K562 (cell line): ENCODE data around the gene AMBRA1. TPM values are rescaled to one million over a fixed set of nuclear protein-coding genes. Genes with fewer than 3 reads are reported as not detected.

Experiments
- ATAC-seq: fragments of 200-7000 bp; cut with Tn5 transposase; 3 replicates; pipeline ENCODE4 v1.9.1; 2020; ENCODE audit warnings: moderate library complexity
- BruUV-seq: library from RNA; stranded (reverse); fragments of 400-500 nt; replicated peaks from 2 replicates; lab custom pipeline; 2021; lab: Mats Ljungman, UMichigan
- CTCF ChIA-PET: fragments of 300-600 bp; formaldehyde crosslinking; extraction: SDS; loops from one replicate; lab custom pipeline; 2021; ENCODE audit warnings: low intra/inter-chr PET ratio; lab: Yijun Ruan, JAX
- POLR2A ChIA-PET: fragments of 300-600, 350-650 bp; sonication (Branson Sonifier 250); formaldehyde crosslinking; extraction: SDS; loops from one replicate; lab custom pipeline; 2021; ENCODE audit warnings: antibody characterized with exemption, inconsistent platforms; lab: Yijun Ruan, JAX
- DNase-seq, 4 experiments: peaks; one replicate each; pipeline versions ENCODE4 v3.0.0 to v3.0.0-alpha.2; 2011 to 2018; ENCODE audit warnings: low spot score in 3 of 4, mixed read lengths in 3 of 4; ENCODE audit errors: extremely low read depth in 1 of 4
- FAIRE-seq: peaks from 2 replicates; lab custom pipeline; 2011; peaks lifted over from hg19 to GRCh38; lab: Jason Lieb, UNC
- H2AFZ ChIP-seq: 2 replicates; pipeline ENCODE4 v1.6.0; 2011; ENCODE audit warnings: low read depth, low read length, control low read depth, inconsistent platforms
- H3K27ac ChIP-seq: fragments of 200-600 bp; 3 replicates; pipeline ENCODE4 v1.8.0; 2011; ENCODE audit warnings: low read depth, mild to moderate bottlenecking, control low read depth, inconsistent platforms, low read length, moderate library complexity, mixed read lengths; ENCODE audit errors: extremely low read depth
- H3K27me3 ChIP-seq, 2 experiments: fragments of 300-600 bp in 1 of 2; 2 replicates in 1 of 2; 3 replicates in 1 of 2; pipeline versions ENCODE4 v1.6.0 to v1.8.0; 2011; ENCODE audit warnings: inconsistent platforms in 2 of 2, low read length in 2 of 2, mild to moderate bottlenecking in 1 of 2, mixed read lengths in 1 of 2, moderate library complexity in 1 of 2; ENCODE audit not compliant: control insufficient read depth in 2 of 2, insufficient read depth in 2 of 2
- H3K36me3 ChIP-seq: fragments of 300-600 bp; 3 replicates; pipeline ENCODE4 v1.8.0; 2011; ENCODE audit warnings: mild to moderate bottlenecking, low read length, inconsistent platforms; ENCODE audit not compliant: control insufficient read depth, insufficient read depth
- H3K4me1 ChIP-seq, 2 experiments: fragments of 200-600 bp in 1 of 2; replicated peaks in 1 of 2; 2 replicates in 1 of 2; 3 replicates in 1 of 2; pipeline versions ENCODE4 v1.5.1 to v1.8.0; 2011; ENCODE audit warnings: inconsistent platforms in 2 of 2, low read length in 2 of 2, mild to moderate bottlenecking in 1 of 2, mixed read lengths in 1 of 2, moderate library complexity in 1 of 2; ENCODE audit not compliant: control insufficient read depth in 2 of 2, insufficient read depth in 2 of 2
- H3K4me2 ChIP-seq: 2 replicates; pipeline ENCODE4 v1.6.1; 2011; ENCODE audit warnings: low read length, control low read depth, inconsistent platforms, mixed read lengths; ENCODE audit not compliant: insufficient read depth
- H3K4me3 ChIP-seq: fragments of 200-600 bp; sonication (generic), shearing (Covaris generic); 2 replicates; pipeline ENCODE4 v1.5.1; 2016; ENCODE audit warnings: control low read depth, inconsistent platforms
- H3K79me2 ChIP-seq: fragments of 200-600 bp; 3 replicates; pipeline ENCODE4 v1.8.0; 2011; ENCODE audit warnings: low read length, inconsistent platforms; ENCODE audit not compliant: control insufficient read depth, insufficient read depth
- H3K9ac ChIP-seq, 2 experiments: 2 replicates each; pipeline versions ENCODE4 v1.6.0 to v1.6.1; 2011; ENCODE audit warnings: low read depth in 2 of 2, low read length in 2 of 2, control low read depth in 1 of 2, inconsistent platforms in 1 of 2, mild to moderate bottlenecking in 1 of 2, mixed read lengths in 1 of 2; ENCODE audit not compliant: insufficient read depth in 1 of 2
- H3K9me1 ChIP-seq: one replicate; pipeline ENCODE4 v1.6.0; 2011; ENCODE audit warnings: inconsistent platforms, mild to moderate bottlenecking, low read length, moderate library complexity; ENCODE audit not compliant: control insufficient read depth, insufficient read depth
- H3K9me3 ChIP-seq: replicated peaks from 2 replicates; pipeline ENCODE4 v1.5.1; 2011; ENCODE audit warnings: low read depth, low read length, inconsistent platforms; ENCODE audit not compliant: control insufficient read depth, insufficient read depth
- H4K20me1 ChIP-seq: replicated peaks from 2 replicates; pipeline ENCODE4 v1.6.1; 2011; ENCODE audit warnings: low read length, inconsistent platforms, mixed read lengths; ENCODE audit not compliant: control insufficient read depth, insufficient read depth
- ATF7 ChIP-seq: fragments of 450-650 bp; IDR thresholded peaks from 2 replicates; pipeline ENCODE4 v1.7.1; 2014; ENCODE audit warnings: mild to moderate bottlenecking, moderate library complexity
- DDX20 ChIP-seq: fragments of 450-650 bp; IDR thresholded peaks from 2 replicates; pipeline ENCODE4 v1.6.1; 2016; ENCODE audit warnings: missing genetic modification characterization, low read depth, mild to moderate bottlenecking, missing compliant biosample characterization, moderate library complexity
- MAFF ChIP-seq: IDR thresholded peaks from 2 replicates; pipeline ENCODE4 v1.6.1; 2012; ENCODE audit warnings: low read length, improper control_type of control experiment
- MBD1 ChIP-seq: fragments of 250-450 bp; sonication (Bioruptor Pico); IDR thresholded peaks from 2 replicates; pipeline ENCODE4 v1.8.0; 2022; ENCODE audit warnings: inconsistent platforms
- MTA1 ChIP-seq: fragments of 450-650 bp; IDR thresholded peaks from 2 replicates; pipeline ENCODE4 v1.6.1; 2017; ENCODE audit warnings: borderline replicate concordance
- NFATC3 ChIP-seq: fragments of 450-650 bp; IDR thresholded peaks from 2 replicates; pipeline ENCODE4 v1.6.1; 2017; ENCODE audit warnings: mild to moderate bottlenecking
- ZNF184 ChIP-seq: sonication (generic); formaldehyde crosslinking; IDR thresholded peaks from 2 replicates; pipeline ENCODE4 v1.5.0; 2020; ENCODE audit warnings: missing genetic modification reagents
- ZNF263 ChIP-seq: sonication (generic); formaldehyde crosslinking; IDR thresholded peaks from 2 replicates; pipeline ENCODE4 v1.8.0; 2022; ENCODE audit warnings: mild to moderate bottlenecking, missing genetic modification reagents, borderline replicate concordance
- ZNF395 ChIP-seq: fragments of 200-800 bp; sonication (Bioruptor generic); IDR thresholded peaks from 2 replicates; pipeline ENCODE4 v1.6.1; 2017; ENCODE audit warnings: missing genetic modification characterization, missing compliant biosample characterization
- WGBS: fragments of 100-300 bp; shearing (Covaris generic); methylation state at CpG from one replicate; pipeline ENCODE4 v1.1.6; 2016; ENCODE audit warnings: low coverage, mixed read lengths; ENCODE audit not compliant: insufficient coverage; ENCODE audit errors: missing lambda C conversion rate; 5-methylcytosine and 5-hydroxymethylcytosine counted together
- in situ Hi-C: fragments of 300-500 bp; cut with MboI; formaldehyde crosslinking; loops from 4 replicates; pipeline ENCODE4 v1.15.0; 2018; ENCODE audit warnings: inconsistent platforms, mixed read lengths
- intact Hi-C: fragments of 100-400 bp; cut with micrococcal nuclease; formaldehyde crosslinking; loops from 2 replicates; pipeline ENCODE4 v1.14.2; 2022
- polyA plus RNA-seq, 8 experiments: library from polyadenylated mRNA; depleted of rRNA in 4 of 8; stranded (reverse) in 5 of 8; unstranded in 3 of 8; fragments of >200 nt; fragmentation: Nextera tagmentation in 2 of 8; fragmentation: Illumina TruSeq in 1 of 8; extraction: Ambion mirVana in 2 of 8; extraction: Trizol in 1 of 8; gene quantifications; 2 replicates each; pipeline versions ENCODE4 v1.2.1 to v1.2.3, GENCODE V29; 2011 to 2014; ENCODE audit warnings: inconsistent platforms in 1 of 8, missing spikeins in 1 of 8
- total RNA-seq, 7 experiments: library from RNA; depleted of rRNA in 6 of 7; stranded (reverse); fragments of >200 nt in 6 of 7; fragmentation: Illumina TruSeq in 2 of 7; extraction: Trizol in 2 of 7; gene quantifications; 2 replicates each; pipeline versions ENCODE4 v1.2.1 to v1.2.3, GENCODE V29; 2011 to 2021; ENCODE audit warnings: low replicate concordance in 1 of 7

Gene AMBRA1
- total and polyA plus RNA-seq, 9 of the 15 experiments (the other 6 are each of a cell fraction or from before 2014, with no cell fraction given): 0.15 to 24.5 (median 13.0) TPM

GRCh38 chr11:46350695-46351094 lies 243.1 kb downstream of the AMBRA1 start:
- no peaks in the 10 kb centered on the region for H3K27me3 ChIP-seq
- H4K20me1 ChIP-seq: peaks cover 16% of the 10 kb centered on the region
- WGBS: 90% methylated on average over 2 of the region's 3 CpGs
- H3K9ac ChIP-seq: peak overlapping the region in 1 of 2 experiments; percentile 88; a peak in 1 of 4 replicates
- DNase-seq (no peak), FAIRE-seq (no peak), ATAC-seq (no peak)
- no peak for TF ChIP-seq ATF7
- TF ChIP-seq MTA1: no peak
- no peak for TF ChIP-seq MBD1 (CRISPR knock-in tag)
- no peak for TF ChIP-seq DDX20 (tag)
- TF ChIP-seq NFATC3: no peak
- TF ChIP-seq MAFF: no peak
- TF ChIP-seq ZNF184 (CRISPR knock-in tag): no peak
- TF ChIP-seq ZNF395 (CRISPR knock-in tag): no peak
- TF ChIP-seq ZNF263: no peak
- in situ Hi-C loops (no loop called here), intact Hi-C loops (no loop called here)
- POLR2A ChIA-PET: interaction anchor here (0.7 to 1.9 kb wide), 3 partner anchors 10 to 20 kb away, joined by 3 to 10 read pairs (median 6); no protein-coding TSS in a partner anchor
- no peak overlapping the region for H2AFZ ChIP-seq
- no peak overlapping the region for H3K27ac ChIP-seq
- H3K9me3 ChIP-seq: no peaks in the 10 kb centered on the region
- peaks cover 68% of the 10 kb centered on the region for H3K79me2 ChIP-seq
- no peak overlapping the region for H3K4me3 ChIP-seq
- H3K4me1 ChIP-seq: peaks cover 32 to 62% of the 10 kb centered on the region in 2 experiments
- BruUV-seq: no TSS peak
- peaks cover 58% of the 10 kb centered on the region; the same call in 2 of the 3 replicates for H3K36me3 ChIP-seq
- no peak overlapping the region for H3K4me2 ChIP-seq
- no peaks in the 10 kb centered on the region for H3K9me1 ChIP-seq
- CTCF ChIA-PET: interaction anchor here (0.6 kb wide), 1 partner anchor 10 kb away, joined by 4 read pairs; no protein-coding TSS in a partner anchor
